ENCODE results near the gene BARHL1. TPM values are rescaled to one million over a fixed set of nuclear protein-coding genes. Genes with fewer than 3 reads are reported as not detected.
A peak's percentile ranks its signal among the peaks of the same experiment; 100 is the strongest.

Gene BARHL1
- total RNA-seq, 1 donor from 2014 or later: 1.0 TPM

DNA sequence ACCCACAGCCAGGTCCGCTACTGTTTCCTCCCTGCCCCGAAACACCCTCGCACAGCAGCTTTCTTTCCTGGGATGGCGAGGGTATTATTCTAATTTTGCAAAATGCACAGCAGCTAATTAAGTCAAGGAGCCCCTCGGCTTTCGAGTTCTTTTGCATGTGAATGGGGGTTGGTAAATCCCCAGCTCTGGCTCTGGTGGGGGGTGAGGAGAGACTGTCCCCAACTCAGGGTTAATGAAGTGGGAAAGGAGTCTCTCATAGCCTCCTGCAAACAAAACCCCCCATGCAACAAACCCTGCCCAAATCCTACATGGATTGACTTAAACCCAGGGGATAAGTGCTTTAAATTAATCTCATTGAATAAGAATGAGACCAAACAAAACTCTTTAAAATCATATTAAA, 8.8 kb downstream of the BARHL1 start:
- peak; percentile 86 for DNase-seq (ENCODE audit: low spot score)
- peak overlapping the region; percentile 76 for H3K4me2 ChIP-seq
- H3K27me3 ChIP-seq: peaks cover 74% of the 10 kb centered on the region
- no peaks in the 10 kb centered on the region for H3K9me3 ChIP-seq (ENCODE audit: low read depth)
- H3K9me3 Mint-ChIP-seq: no peaks in the 10 kb centered on the region
- H3K4me3 ChIP-seq: peak overlapping the region; percentile 46
- TF ChIP-seq EZH2phosphoT487 (IDR thresholded peaks at IDR 0.05): peak; percentile 27
- no peak for TF ChIP-seq EZH2 (IDR thresholded peaks at IDR 0.05)
- H3K36me3 ChIP-seq: no peaks in the 10 kb centered on the region
- peaks cover 67% of the 10 kb centered on the region for H3K4me1 ChIP-seq
- peaks cover 98% of the 10 kb centered on the region for H4K20me1 ChIP-seq (ENCODE audit: low read depth)
- H2AFZ ChIP-seq (replicated peaks): no peak overlapping the region
- peak overlapping the region; percentile 81 for H3K4me3 Mint-ChIP-seq
- H3K79me2 ChIP-seq (ENCODE audit: low read depth): no peaks in the 10 kb centered on the region
- H3K4me1 Mint-ChIP-seq: peaks cover 63% of the 10 kb centered on the region
- H3K36me3 Mint-ChIP-seq: peaks cover 3% of the 10 kb centered on the region
- H3K27me3 Mint-ChIP-seq (ENCODE audit: insufficient read depth, low read depth): peaks cover 39% of the 10 kb centered on the region
- H3F3A ChIP-seq (ENCODE audit: low read depth): peaks cover 52% of the 10 kb centered on the region
- H3K27ac Mint-ChIP-seq: peak overlapping the region; percentile 69
- no peak overlapping the region for H3K9ac ChIP-seq
- peak overlapping the region; percentile 2 for H3K27ac ChIP-seq

DNA sequence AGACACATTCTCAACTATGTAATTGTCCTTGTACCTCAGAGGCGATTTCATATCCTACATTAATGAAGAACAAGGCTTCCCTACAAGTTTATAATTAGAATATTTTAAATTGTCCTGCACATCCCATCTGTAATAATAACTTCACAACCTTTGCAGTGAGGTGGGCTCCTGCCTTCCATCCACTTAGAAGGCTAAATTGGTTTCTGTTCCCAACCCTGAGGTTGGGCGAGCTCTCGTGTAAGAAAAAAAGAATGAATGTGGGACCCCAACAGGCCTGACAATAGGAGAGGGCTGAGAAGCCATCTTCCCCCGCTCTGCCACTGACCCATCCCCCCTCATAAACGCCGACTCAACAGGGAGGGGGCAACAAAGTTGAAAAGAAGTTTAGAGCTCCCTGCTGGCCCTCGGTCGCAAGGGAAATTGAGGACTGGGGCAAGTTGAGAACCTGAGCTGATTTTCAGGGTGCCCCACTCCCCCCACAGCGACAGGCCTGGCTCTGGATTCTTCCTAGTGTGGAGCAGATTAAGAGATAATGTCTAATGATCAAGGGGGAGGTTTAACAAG, 9.4 kb downstream of the BARHL1 start:
- peaks cover 64% of the 10 kb centered on the region for H3K4me1 Mint-ChIP-seq
- Histone ChIP-seq H3K4me2 (peak overlapping the region; percentile 76), H2AFZ (replicated peaks) (no peak overlapping the region), H3F3A (ENCODE audit: low read depth) (peaks cover 49% of the 10 kb centered on the region), H3K79me2 (ENCODE audit: low read depth) (no peaks in the 10 kb centered on the region), H3K27me3 (peaks cover 68% of the 10 kb centered on the region), H3K4me3 (peak overlapping the region; percentile 46), H3K9me3 (ENCODE audit: low read depth) (no peaks in the 10 kb centered on the region), H3K4me1 (peaks cover 66% of the 10 kb centered on the region), H3K36me3 (no peaks in the 10 kb centered on the region), H3K27ac (peak overlapping the region; percentile 2), H4K20me1 (ENCODE audit: low read depth) (peaks cover 94% of the 10 kb centered on the region), H3K9ac (no peak overlapping the region)
- peak overlapping the region; percentile 81 for H3K4me3 Mint-ChIP-seq
- DNase-seq (ENCODE audit: low spot score): peak; percentile 70
- H3K36me3 Mint-ChIP-seq: peaks cover 7% of the 10 kb centered on the region
- peaks cover 36% of the 10 kb centered on the region for H3K27me3 Mint-ChIP-seq (ENCODE audit: insufficient read depth, low read depth)
- H3K27ac Mint-ChIP-seq: peak overlapping the region; percentile 75
- TF ChIP-seq EZH2 (IDR thresholded peaks at IDR 0.05): no peak
- no peak for TF ChIP-seq EZH2phosphoT487 (IDR thresholded peaks at IDR 0.05)
- TF ChIP-seq, protein P1, sequence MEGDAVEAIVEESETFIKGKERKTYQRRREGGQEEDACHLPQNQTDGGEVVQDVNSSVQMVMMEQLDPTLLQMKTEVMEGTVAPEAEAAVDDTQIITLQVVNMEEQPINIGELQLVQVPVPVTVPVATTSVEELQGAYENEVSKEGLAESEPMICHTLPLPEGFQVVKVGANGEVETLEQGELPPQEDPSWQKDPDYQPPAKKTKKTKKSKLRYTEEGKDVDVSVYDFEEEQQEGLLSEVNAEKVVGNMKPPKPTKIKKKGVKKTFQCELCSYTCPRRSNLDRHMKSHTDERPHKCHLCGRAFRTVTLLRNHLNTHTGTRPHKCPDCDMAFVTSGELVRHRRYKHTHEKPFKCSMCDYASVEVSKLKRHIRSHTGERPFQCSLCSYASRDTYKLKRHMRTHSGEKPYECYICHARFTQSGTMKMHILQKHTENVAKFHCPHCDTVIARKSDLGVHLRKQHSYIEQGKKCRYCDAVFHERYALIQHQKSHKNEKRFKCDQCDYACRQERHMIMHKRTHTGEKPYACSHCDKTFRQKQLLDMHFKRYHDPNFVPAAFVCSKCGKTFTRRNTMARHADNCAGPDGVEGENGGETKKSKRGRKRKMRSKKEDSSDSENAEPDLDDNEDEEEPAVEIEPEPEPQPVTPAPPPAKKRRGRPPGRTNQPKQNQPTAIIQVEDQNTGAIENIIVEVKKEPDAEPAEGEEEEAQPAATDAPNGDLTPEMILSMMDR (IDR thresholded peaks at IDR 0.05): no peak
- H3K9me3 Mint-ChIP-seq: no peaks in the 10 kb centered on the region

- H3K4me3 Mint-ChIP-seq: peak overlapping the region; percentile 63
- Histone ChIP-seq H3K9me3 (ENCODE audit: low read depth) (no peaks in the 10 kb centered on the region), H3K9ac (no peak overlapping the region), H3F3A (ENCODE audit: low read depth) (peaks cover 49% of the 10 kb centered on the region), H3K27ac (no peak overlapping the region), H3K4me2 (peak overlapping the region; percentile 76), H3K4me3 (peak overlapping the region; percentile 46), H3K4me1 (peaks cover 66% of the 10 kb centered on the region), H3K27me3 (peaks cover 61% of the 10 kb centered on the region), H4K20me1 (ENCODE audit: low read depth) (peaks cover 88% of the 10 kb centered on the region), H3K36me3 (no peaks in the 10 kb centered on the region), H3K79me2 (ENCODE audit: low read depth) (no peaks in the 10 kb centered on the region), H2AFZ (replicated peaks) (no peak overlapping the region)
- no peak for TF ChIP-seq EZH2phosphoT487 (IDR thresholded peaks at IDR 0.05)
- TF ChIP-seq EZH2 (IDR thresholded peaks at IDR 0.05): no peak
- TF ChIP-seq, protein P1 (IDR thresholded peaks at IDR 0.05): no peak
- peaks cover 7% of the 10 kb centered on the region for H3K36me3 Mint-ChIP-seq
- H3K9me3 Mint-ChIP-seq: no peaks in the 10 kb centered on the region
- peak overlapping the region; percentile 75 for H3K27ac Mint-ChIP-seq
- peak; percentile 64 for DNase-seq (ENCODE audit: low spot score)
- peaks cover 34% of the 10 kb centered on the region for H3K27me3 Mint-ChIP-seq (ENCODE audit: insufficient read depth, low read depth)
- peaks cover 64% of the 10 kb centered on the region for H3K4me1 Mint-ChIP-seq
Observed at GRCh38 chr9:132592451-132592850, 10.0 kb downstream of the BARHL1 start.

GRCh38 chr9:132594412-132594811, 12.0 kb downstream of the BARHL1 start:
- Histone ChIP-seq H3K4me2 (no peak overlapping the region), H3F3A (ENCODE audit: low read depth) (peaks cover 45% of the 10 kb centered on the region), H3K9ac (no peak overlapping the region), H2AFZ (replicated peaks) (no peak overlapping the region), H3K9me3 (ENCODE audit: low read depth) (no peaks in the 10 kb centered on the region), H4K20me1 (ENCODE audit: low read depth) (peaks cover 74% of the 10 kb centered on the region), H3K79me2 (ENCODE audit: low read depth) (no peaks in the 10 kb centered on the region), H3K27ac (no peak overlapping the region), H3K4me3 (no peak overlapping the region), H3K36me3 (no peaks in the 10 kb centered on the region), H3K4me1 (peaks cover 74% of the 10 kb centered on the region), H3K27me3 (peaks cover 42% of the 10 kb centered on the region)
- Mint-ChIP-seq H3K36me3 (peaks cover 14% of the 10 kb centered on the region), H3K4me3 (no peak overlapping the region), H3K27ac (no peak overlapping the region), H3K27me3 (ENCODE audit: insufficient read depth, low read depth) (peaks cover 23% of the 10 kb centered on the region), H3K4me1 (peaks cover 69% of the 10 kb centered on the region), H3K9me3 (no peaks in the 10 kb centered on the region)
- no peak for DNase-seq (ENCODE audit: low spot score)
- TF ChIP-seq EZH2phosphoT487 (IDR thresholded peaks at IDR 0.05) (no peak), EZH2 (IDR thresholded peaks at IDR 0.05) (no peak)
- TF ChIP-seq, protein P1 (IDR thresholded peaks at IDR 0.05): no peak

Data from neural progenitor cell (in vitro differentiated cells).